D721Med (cell line): ENCODE measurements around the gene PNMA8C.
"Not testable (repeated sequence)": the region's sequence is repeated elsewhere in the genome, so short reads cannot be mapped to it uniquely, and the experiment has no call there.

Source experiments
- DNase-seq: peaks from one replicate; pipeline ENCODE4 v3.0.0; 2011; ENCODE audit warnings: low spot score; ENCODE audit not compliant: insufficient read length
- FAIRE-seq: peaks from 2 replicates; lab custom pipeline; 2011; peaks lifted over from hg19 to GRCh38; lab: Jason Lieb, UNC
- CTCF ChIP-seq: IDR thresholded peaks from 2 replicates; pipeline ENCODE4 v1.5.1; 2012; ENCODE audit warnings: mild to moderate bottlenecking, control low read depth; ENCODE audit not compliant: insufficient read depth; ENCODE audit errors: missing control alignments

PNMA8C gene

DNA sequence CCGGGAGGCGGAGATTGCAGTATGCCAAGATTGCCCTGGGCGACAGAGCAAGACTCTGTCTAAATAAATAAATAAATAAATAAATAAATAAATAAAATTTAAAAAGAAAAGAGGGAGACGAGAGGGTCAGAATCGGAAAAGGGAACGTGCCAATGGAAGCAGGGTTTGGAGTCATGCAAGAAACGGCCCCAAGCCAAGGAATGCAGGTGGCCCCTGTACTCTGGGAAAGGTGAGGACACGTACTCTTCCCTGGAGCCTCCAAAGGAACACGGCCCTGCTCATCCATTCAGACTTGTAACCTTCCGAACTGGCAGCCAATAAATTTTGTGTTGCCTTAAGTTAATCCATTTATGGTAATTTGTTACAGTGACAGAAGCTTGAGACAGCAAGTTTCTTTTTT lies 19.9 kb upstream of the PNMA8C start:
- DNase-seq: no peak
- FAIRE-seq: no peak
- no peak for TF ChIP-seq CTCF

GRCh38 chr19:46447824-46448223 lies 19.1 kb upstream of the PNMA8C start:
- no peak for TF ChIP-seq CTCF
- FAIRE-seq (no peak), DNase-seq (no peak)

- FAIRE-seq (no peak), DNase-seq (no peak)
- no peak for TF ChIP-seq CTCF
Observed at GRCh38 chr19:46447006-46447405, 18.3 kb upstream of the PNMA8C start.

DNA sequence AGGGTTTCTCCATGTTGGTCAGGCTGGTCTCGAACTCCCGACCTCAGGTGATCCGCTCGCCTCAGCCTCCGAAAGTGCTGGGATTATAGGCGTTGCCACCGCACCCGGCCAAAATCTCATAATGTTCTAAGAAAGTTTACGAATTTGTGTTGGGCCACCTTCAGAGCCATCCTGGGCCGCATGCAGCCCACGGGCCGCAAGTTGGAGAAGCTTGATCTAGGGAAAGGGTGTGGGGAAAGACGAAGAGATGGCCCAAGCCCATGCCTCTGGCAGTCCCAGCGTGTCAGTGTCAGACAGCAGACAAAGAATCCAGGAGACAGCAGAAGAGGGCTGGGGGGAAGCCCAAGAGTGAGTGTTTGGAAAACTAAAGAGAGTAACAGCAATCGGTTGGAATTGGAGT lies 17.3 kb upstream of the PNMA8C start:
- TF ChIP-seq CTCF: no peak
- DNase-seq: no peak
- no peak for FAIRE-seq

GRCh38 chr19:46442808-46443450 lies 14.2 kb upstream of the PNMA8C start:
- no peak for TF ChIP-seq CTCF
- DNase-seq: no peak
- FAIRE-seq: no peak

DNA sequence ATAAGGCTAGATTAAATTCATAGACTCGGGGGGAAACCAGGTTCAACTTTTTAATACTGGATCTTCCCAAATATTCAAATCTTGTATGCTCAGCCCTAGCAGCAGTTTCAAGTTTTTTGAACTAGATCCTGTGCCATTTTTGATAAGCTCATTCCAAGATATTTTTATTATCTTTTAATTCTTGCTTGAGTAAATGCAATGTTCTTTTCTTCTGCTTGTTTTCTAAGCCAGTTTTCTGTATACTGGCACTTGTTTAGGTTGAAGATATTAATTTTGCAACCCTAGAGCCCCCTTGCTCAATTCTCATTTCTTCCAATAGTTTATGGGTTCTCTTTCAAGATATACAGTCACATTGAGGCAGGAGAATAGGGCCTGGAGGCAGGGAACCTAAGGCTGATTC lies 13.1 kb upstream of the PNMA8C start:
- DNase-seq (no peak), FAIRE-seq (no peak)
- no peak for TF ChIP-seq CTCF

GRCh38 chr19:46435689-46436088 lies 7.0 kb upstream of the PNMA8C start:
- not testable (repeated sequence) for FAIRE-seq, DNase-seq

GRCh38 chr19:46435009-46435408 lies 6.3 kb upstream of the PNMA8C start:
- TF ChIP-seq CTCF: no peak
- FAIRE-seq: no peak
- no peak for DNase-seq

- DNase-seq, FAIRE-seq: not testable (repeated sequence)
Observed at GRCh38 chr19:46433470-46433869, 4.7 kb upstream of the PNMA8C start.
